ENCODE data around the gene UCN2. TPM values are rescaled to one million over a fixed set of nuclear protein-coding genes. Genes with fewer than 3 reads are reported as not detected.
"Not testable (repeated sequence)": the region's sequence is repeated elsewhere in the genome, so short reads cannot be mapped to it uniquely, and the experiment has no call there.

UCN2 gene
- total and polyA plus RNA-seq, 3 donors from 2014 or later, result 0.86 to 1.2 (median 0.87) TPM

- no peak for TF ChIP-seq POLR2A (IDR thresholded peaks at IDR 0.05)
- TF ChIP-seq, protein P1, sequence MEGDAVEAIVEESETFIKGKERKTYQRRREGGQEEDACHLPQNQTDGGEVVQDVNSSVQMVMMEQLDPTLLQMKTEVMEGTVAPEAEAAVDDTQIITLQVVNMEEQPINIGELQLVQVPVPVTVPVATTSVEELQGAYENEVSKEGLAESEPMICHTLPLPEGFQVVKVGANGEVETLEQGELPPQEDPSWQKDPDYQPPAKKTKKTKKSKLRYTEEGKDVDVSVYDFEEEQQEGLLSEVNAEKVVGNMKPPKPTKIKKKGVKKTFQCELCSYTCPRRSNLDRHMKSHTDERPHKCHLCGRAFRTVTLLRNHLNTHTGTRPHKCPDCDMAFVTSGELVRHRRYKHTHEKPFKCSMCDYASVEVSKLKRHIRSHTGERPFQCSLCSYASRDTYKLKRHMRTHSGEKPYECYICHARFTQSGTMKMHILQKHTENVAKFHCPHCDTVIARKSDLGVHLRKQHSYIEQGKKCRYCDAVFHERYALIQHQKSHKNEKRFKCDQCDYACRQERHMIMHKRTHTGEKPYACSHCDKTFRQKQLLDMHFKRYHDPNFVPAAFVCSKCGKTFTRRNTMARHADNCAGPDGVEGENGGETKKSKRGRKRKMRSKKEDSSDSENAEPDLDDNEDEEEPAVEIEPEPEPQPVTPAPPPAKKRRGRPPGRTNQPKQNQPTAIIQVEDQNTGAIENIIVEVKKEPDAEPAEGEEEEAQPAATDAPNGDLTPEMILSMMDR (IDR thresholded peaks at IDR 0.05), result no peak
- H3K27ac ChIP-seq, result no peak overlapping the region
- no peaks in the 10 kb centered on the region for H3K9me3 ChIP-seq
- DNase-seq, result no peak
- 87 to 91% methylated on average over 5 of the region's 5 CpGs for WGBS, 2 donors
- intact Hi-C loops (cut with DNase I; ENCODE audit: low total_unique reads), result no loop called here
- H3K4me3 ChIP-seq, result no peak overlapping the region
- H3K36me3 ChIP-seq (ENCODE audit: low read depth, missing control alignments), result no peaks in the 10 kb centered on the region
- H3K4me1 ChIP-seq, result peaks cover 15% of the 10 kb centered on the region
- H3K27me3 ChIP-seq, result no peaks in the 10 kb centered on the region
Observed at GRCh38 chr3:48553361-48553760, 10.2 kb downstream of the UCN2 start.

DNA sequence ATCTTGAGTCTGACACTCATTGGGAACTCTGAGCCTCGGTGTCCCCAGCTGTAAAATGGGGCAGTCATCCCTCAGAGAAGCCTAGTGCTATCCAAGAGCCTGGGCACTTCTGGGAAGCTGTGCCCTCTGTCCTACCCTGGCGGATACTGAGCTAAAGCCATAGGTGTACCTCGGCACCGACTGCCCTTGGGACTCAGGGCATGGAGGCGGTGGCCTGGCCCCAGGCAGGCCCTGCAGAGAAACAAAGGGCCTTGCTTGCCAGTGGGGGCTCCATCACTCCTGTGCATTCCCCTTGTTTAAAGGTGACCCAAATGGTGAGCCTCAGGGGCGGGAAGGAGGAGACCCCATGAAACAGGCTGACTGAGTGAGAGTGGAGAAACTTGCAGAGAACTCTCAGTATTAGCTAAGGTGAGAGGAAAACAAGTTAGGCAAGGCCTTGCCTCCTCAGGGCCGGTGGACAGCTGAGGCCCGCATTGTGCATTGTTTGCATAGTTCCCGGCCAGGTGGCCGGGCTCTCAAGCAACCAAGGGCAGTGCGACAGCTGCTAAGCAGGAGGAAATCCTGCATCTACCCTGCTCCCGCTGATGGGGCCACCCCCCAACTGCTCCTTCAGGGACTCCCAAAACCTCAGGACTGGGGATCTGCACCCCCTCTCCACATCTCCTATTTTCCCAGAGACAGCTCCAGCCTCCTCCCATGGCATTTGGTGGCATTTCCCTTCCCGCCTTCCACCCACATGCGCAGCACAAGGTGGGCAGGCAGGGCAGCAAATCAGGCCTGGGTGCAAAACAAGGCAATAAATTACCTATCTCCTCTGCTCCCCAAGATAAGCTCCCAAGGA is 11.2 kb downstream of the UCN2 start:
- no peak overlapping the region for H3K27ac ChIP-seq
- H3K36me3 ChIP-seq (ENCODE audit: low read depth, missing control alignments), result no peaks in the 10 kb centered on the region
- H3K4me1 ChIP-seq, result peaks cover 12% of the 10 kb centered on the region
- no peaks in the 10 kb centered on the region for H3K27me3 ChIP-seq
- WGBS, 2 donors, result 64 to 86% methylated on average over 7 to 14 of the region's 14 CpGs
- TF ChIP-seq POLR2A (IDR thresholded peaks at IDR 0.05), result no peak
- TF ChIP-seq, protein P1 (IDR thresholded peaks at IDR 0.05), result no peak
- no peak overlapping the region for H3K4me3 ChIP-seq
- intact Hi-C loops (cut with DNase I; ENCODE audit: low total_unique reads), result no loop called here
- H3K9me3 ChIP-seq, result no peaks in the 10 kb centered on the region
- no peak for DNase-seq

DNA sequence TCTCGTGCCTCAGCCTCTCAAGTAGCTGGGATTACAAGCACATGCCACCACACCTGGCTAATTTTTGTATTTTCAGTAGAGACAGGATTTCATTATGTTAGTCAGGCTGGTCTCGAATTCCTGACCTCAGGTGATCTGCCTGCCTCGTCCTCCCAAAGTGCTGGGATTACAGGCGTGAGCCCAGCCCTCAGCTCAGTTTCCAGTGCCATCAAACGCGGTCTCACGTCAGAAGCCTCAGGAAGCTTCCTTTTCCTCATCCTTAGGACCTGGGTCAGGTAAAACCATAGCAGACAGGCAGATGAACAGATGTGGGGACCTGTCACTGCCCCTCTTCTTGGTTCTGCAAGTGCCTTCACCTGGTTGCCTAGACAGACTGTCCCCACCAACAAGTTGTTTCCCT is 11.9 kb downstream of the UCN2 start:
- H3K4me1 ChIP-seq; H3K27me3 ChIP-seq; intact Hi-C loops (cut with DNase I; ENCODE audit: low total_unique reads); H3K4me3 ChIP-seq; H3K36me3 ChIP-seq (ENCODE audit: low read depth, missing control alignments); H3K9me3 ChIP-seq; H3K27ac ChIP-seq; DNase-seq: not testable (repeated sequence)
- WGBS, 2 donors, result 87 to 90% methylated on average over 7 of the region's 7 CpGs

DNA sequence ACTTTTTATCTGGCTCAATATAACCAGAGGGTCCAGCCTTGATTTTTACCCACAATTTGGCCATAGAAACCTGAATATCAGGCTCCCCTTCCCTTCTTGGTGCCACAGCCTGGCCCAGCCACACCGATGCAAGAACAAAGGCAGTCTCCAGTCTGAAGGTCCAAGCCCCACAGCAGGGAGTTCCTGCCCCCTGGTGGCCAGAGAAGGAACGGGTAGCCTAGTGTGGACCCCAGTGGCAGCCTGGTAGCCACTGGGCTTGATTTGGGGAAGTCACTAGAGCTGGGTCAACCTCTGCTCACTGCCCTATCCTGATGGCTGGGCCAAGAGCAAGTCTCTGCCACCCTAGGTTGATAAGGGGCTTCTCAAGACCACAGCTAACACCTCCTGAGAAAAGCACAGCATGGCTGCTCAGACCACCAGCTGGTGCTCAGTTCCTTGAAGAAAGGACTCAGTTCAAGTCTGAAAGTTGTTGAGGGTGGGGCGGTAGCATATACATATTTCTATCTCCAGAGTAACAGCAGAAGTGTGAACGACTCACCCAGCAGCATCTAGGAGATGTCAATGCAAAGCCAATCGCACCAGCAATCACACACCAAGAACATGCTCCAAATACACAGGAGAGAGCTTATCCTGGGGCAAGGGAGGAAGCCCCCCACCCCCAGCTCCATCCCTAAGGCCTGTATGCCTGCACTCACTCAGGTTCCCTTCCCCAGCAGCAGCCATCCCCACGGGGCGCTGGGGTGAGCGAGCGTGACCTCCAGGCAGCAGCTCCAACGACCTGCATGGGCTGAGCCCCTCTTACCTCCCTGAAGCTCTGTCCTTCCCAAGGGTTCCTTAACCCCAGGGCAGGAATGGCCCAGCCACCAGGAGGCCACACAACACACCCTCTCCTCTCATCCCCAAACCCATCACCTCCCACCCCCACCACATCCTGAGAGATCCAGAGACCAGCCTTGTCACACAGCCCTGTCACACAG is 14.6 kb downstream of the UCN2 start:
- H3K9me3 ChIP-seq, result no peaks in the 10 kb centered on the region
- TF ChIP-seq POLR2A (IDR thresholded peaks at IDR 0.05), result no peak
- TF ChIP-seq, protein P1 (IDR thresholded peaks at IDR 0.05), result peak; percentile 87 to 91 (median 90)
- H3K4me1 ChIP-seq, result peaks cover 4% of the 10 kb centered on the region
- no peak overlapping the region for H3K4me3 ChIP-seq
- WGBS, 2 donors, result 72% methylated on average over 8 to 10 of the region's 10 CpGs
- no peaks in the 10 kb centered on the region for H3K27me3 ChIP-seq
- peak; percentile 85 for DNase-seq
- H3K36me3 ChIP-seq (ENCODE audit: low read depth, missing control alignments), result no peaks in the 10 kb centered on the region
- intact Hi-C loops (cut with DNase I; ENCODE audit: low total_unique reads), result loop anchor here (5.0 kb wide), 1 partner anchor 92 kb away; no protein-coding TSS in a partner anchor
- no peak overlapping the region for H3K27ac ChIP-seq

DNA sequence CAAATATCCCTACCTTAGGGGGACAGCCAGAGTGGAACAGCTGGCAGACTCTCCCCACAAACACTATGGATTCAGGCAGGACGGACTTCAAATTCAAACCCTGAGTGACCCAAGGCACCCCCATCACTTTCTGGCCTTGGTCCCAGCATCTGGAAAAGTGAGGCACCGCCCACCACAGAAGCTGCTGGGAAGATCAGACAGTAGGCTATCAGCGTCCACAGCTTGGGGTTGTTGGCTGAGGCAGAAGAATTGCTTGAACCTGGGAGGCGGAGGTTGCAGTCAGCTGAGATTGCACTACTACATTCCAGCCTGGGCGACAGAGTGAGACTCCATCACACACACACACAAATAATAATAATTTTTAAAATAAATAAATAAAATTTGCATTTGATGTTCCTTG is 15.5 kb downstream of the UCN2 start:
- TF ChIP-seq, protein P1 (IDR thresholded peaks at IDR 0.05), result no peak
- no peak for TF ChIP-seq POLR2A (IDR thresholded peaks at IDR 0.05)
- Histone ChIP-seq H3K9me3 (no peaks in the 10 kb centered on the region), H3K27ac (no peak overlapping the region), H3K36me3 (ENCODE audit: low read depth, missing control alignments) (no peaks in the 10 kb centered on the region), H3K4me3 (no peak overlapping the region), H3K27me3 (no peaks in the 10 kb centered on the region), H3K4me1 (peaks cover 4% of the 10 kb centered on the region)
- 69 to 75% methylated on average over 4 to 5 of the region's 5 CpGs for WGBS, 2 donors
- DNase-seq, result no peak
- intact Hi-C loops (cut with DNase I; ENCODE audit: low total_unique reads), result loop anchor here (5.0 kb wide), 1 partner anchor 91 kb away; no protein-coding TSS in a partner anchor

Data from testis (tissue), 3 donors.